ENCODE measurements around the gene ROCK2.

Gene ROCK2

DNA sequence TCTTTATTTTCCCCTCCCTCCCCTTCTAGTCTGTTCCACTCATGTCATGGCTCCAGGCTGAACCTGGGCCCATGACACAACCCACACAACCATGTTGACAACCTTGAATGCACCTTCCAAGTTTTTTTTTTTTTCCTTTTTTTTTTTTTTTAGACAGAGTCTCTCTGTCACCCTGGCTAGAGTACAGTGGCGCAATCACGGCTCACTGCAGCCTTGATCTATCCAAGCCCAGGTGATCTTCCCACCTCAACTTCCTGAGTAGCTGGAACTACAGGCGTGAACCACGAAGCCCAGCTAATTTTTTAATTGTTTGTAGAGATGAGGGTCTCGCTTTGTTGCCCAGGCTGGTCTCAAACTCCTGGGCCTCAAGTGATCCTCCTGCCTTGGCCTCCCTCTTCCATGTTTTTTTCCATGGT, 21.9 kb upstream of the ROCK2 start:
- DNase-seq: no peak

DNA sequence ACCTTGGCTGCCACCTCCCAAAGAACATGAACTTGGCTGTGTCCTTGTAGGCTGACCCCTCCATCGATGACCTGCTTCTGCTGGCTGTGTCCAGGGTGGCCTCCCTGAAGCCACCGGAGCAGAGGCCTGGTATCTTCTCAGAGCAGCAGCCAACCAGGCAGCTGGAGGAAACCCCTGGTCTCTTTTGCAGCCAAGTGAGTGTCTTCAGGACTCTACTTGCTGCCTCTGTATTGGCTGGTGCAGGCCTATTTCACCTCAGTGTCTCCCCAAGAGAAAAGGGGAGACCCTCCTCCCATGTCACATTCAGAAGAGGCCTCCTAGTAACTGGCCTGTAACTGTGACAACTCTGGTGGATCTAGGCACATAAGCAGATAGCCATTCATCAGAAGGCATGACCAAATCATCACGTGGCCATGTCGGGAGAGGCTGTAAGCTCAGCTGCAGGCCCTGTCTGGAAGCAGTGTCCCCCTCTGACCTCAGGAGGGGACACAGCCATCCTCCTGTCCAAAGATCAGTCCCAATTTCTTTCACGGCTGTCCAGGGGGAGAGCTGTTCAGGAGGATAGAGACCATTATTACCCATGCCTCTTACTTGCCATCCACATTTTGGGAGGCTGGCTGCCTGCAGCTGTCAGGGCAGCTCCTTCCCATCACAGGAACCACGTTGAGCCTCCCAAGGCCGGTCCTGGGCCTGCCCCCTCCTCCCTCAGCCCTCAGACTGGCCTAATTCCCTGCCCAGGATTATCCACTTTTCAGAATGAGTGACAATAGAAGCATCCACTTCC, 20.9 kb upstream of the ROCK2 start:
- DNase-seq: no peak

GRCh38 chr2:11364565-11364887, 20.1 kb upstream of the ROCK2 start:
- DNase-seq: no peak

GRCh38 chr2:11363868-11364564, 19.6 kb upstream of the ROCK2 start:
- DNase-seq: no peak

GRCh38 chr2:11359865-11360264, 15.4 kb upstream of the ROCK2 start:
- no peak for DNase-seq

DNA sequence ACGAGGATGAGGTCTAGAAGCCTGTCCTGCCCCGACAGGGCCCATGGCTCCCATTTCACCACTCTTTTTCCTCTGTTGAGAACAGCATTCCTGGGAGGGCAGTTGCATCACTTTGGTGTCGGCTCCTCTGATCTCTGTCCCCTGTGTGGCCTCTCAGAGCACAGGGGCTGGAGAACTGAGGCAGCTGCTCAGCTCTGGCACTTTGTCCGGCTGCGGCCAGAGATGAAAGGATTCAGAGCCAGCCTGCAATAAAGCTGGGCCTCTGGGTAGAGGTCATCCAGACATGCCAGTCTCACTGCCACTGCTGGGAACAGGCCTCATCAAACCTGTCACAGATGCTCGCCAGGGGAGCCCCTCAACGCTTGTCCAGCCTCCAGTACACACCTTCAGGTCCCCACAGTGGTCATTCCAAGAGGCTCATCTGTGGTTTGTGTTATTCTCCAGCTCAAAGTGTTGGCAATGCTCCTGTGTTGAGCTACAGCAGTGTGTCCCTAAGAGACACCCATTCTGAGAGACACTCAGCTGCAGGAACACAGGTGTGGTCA, 13.1 kb upstream of the ROCK2 start:
- no peak for DNase-seq

DNA sequence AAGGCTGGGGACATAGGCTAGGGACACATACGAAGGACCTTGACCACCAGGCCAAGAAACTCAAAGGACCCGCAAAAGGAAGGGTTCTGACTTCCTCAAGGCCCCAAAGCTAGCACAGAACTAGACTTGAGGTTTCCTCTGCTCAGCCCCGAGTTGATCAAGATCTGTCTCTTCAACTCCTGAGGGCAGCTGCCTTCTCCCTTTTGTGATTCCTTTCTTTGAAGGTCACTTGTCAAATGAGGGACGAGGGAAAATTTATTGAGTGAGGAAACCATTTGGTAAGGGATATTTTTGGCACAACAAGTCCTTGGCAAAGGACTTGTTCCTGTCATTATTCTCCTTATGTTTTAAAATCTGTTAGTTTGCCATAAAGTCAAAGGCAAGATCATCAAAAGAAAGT, 12.3 kb upstream of the ROCK2 start:
- DNase-seq: no peak

- DNase-seq: no peak
These were observed 11.0 kb upstream of the ROCK2 start for GRCh38 chr2:11355194-11356053.

DNA sequence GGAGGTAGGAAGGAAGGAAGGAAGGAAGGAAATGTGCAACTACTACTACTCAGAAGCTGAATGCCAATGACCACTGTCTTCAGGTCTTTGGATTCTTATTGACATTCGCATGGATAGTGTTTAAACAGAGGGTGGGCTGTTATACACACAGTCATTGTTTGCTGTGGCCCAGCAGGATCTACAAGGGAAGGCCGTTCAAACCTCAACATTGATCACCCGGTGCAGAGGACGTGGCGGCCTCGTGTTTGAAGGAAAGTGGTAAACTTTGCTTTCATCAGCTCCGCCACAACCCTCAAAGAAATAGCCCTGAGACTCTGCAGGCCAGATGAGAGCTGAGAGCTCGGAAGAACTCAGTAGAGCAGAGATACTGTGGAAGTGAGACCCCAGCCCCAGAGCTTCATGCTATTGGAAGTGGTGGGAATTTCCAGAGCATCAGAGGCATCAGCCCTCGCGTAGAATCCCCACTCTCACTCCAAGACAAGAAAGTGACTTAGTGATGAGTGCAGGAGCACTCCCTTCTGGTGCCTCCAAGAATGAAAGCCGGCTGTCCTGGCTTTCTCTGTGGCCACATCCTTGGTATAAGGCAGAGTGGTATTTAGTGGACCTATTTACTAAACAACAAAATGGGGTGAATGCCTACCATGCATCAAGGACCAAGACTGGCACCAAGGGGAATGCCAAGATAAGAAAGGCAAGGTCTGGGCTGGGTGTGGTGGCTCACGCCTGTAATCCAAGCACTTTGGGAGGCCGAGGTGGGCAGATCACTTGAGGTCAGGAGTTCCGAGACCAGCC, 10.1 kb upstream of the ROCK2 start:
- DNase-seq: no peak

GRCh38 chr2:11352781-11353537, 8.5 kb upstream of the ROCK2 start:
- DNase-seq: no peak

- DNase-seq: no peak
These were observed 3.8 kb upstream of the ROCK2 start for GRCh38 chr2:11348209-11348749.

DNA sequence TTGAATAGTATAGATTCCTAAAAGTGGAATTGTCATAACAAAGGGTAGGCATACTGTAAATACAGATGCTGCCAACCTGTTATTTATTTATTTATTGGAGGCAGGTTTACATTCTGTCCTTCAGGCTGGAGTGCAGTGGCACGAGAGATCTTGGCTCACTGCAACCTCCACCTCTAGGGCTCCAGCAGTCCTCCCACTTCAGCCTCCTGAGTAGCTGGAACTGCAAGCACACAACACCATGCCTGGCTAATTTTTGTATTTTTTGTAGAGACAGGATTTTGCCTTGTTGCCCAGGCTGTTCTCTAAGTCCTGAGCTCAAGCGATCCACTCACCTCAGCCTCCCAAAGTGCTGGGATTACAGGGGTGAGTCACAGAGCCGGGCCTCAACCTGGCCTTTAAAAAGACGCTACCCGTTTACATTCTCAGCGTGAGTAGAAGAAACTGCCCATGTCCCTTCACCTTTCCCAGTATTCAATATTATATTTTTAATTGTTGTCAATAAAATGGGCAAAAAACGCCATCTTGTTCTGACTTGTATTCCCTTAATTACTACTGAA, 3.0 kb upstream of the ROCK2 start:
- no peak for DNase-seq

DNA sequence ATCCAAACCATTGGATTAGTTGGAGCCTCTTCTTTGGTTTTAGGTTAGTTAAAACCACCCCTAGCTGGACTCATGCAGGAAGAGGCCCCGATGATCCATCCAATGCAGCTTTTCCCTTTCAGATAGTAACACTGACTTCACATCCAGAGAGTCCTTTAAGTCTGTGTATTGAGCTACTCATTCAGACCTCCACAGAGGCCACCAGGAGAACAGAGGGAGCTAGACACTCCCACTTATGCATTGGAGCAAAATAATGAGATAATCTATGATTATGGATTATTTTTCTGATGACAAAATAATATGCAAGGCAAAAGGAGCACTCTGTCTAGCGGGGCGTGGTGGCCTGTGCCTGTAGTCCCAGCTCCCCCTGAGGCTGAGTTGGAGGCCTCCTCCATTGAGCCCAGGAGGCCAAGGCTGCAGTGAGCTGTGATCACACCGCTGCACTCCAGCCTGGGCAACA, 1.6 kb upstream of the ROCK2 start:
- no peak for DNase-seq

DNA sequence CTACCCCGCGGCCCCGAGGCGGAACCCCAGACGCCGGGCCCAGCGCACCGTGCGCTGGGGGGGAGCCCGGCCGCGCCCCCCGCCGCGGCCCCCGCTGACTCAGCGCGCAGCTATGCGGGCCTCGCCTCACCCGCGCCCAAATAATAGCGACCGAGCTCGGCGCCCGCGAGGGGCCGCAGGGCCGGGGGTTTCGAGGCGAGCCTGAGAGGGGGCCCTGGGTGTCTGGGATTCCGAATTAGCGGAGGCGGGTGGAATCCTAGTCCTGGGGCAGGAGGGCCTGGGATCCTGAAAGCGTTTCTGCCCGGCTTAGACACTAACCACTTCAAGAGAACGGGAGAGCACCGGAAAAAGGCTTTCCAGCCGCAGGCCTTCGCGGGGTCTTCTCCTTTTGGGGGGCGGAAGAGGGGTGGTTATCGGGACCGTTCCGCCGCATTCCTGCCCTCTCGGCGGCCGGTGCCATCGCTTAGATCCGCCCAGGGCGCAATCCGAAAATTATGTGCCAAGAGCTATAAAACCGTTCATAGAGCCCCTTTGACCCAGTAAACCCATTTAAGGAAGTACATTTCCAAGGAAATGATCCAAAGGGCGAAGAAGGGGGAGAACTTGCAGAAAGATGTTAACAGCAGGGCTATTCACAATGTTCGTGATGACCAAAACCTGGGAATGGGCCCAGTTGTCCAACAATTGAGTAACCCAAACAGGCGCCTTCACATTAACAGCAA, 681 bp upstream of the ROCK2 start:
- no peak for DNase-seq

DNA sequence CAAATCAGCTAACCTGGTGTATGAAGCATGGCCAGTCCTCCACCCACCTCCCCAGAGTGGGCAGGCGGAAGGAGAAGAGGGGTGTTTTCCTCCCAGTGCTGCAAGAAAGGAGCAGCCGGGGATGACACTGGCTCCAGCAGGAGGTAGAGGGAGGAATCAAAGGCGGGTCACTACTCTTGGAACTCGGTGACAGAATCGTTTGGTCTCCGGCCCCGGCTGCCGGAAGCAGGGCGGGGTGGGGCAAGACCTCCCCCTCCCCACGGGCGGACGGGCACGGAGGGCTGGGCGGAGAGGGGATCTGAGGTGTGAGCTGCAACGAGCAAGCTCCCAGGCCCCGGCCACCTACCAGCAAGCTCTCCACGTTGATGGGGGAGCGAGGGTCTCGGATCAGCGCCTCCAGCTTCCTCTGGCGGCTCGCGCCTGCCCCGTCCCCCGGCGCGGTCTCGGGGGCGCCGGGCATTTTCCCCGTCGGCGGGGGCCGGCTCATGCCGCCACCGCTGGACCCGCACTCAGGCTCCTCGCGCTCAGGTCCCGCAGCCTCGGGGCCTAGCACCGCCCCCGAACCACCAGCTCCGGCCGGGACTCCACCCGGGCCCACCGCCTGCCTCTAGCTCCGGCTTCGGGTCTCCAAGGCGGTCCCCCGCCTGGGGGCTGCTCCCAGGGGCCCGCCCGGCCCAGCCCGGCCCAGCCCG, 640 bp downstream of the ROCK2 start:
- no peak for DNase-seq

GRCh38 chr2:11343368-11343649, 1.1 kb downstream of the ROCK2 start:
- DNase-seq: no peak

DNA sequence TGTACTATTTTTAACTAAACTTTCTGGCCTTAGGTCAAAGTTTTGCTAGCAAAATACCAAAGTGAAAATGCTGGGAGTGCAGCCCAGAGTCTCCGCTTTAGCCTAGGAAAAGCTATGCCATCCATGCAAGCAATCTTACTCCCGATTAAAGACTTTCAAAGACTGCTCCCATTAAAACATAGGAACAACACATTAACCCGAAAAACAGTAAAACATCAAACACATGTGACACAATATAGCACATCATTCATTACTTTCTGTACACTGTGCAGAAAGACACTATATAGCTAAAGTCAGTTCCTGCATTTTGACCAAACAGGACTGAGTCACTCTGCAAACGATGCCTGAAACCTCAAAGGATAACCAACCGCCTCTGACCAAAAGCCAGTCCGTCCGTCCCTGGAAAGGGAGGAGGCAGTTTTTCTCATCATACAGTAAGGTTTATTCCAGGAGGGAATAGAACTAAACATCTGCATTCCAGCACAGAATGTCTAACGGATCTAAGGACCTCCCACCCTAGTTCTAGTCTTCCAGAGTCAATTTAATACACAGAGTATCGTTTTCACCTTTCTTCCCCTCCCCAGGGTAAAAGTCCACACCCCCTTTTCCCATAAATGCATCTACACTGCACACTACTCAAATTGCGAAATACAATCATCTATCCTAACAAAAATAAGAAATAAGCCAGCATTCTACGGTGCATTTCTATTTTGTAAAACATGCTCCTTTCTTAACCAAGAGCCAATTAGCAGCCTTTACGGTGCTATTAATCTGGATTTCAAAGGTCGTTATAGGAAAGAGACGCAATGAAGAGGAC, 1.7 kb downstream of the ROCK2 start:
- DNase-seq: peak; percentile 59

DNA sequence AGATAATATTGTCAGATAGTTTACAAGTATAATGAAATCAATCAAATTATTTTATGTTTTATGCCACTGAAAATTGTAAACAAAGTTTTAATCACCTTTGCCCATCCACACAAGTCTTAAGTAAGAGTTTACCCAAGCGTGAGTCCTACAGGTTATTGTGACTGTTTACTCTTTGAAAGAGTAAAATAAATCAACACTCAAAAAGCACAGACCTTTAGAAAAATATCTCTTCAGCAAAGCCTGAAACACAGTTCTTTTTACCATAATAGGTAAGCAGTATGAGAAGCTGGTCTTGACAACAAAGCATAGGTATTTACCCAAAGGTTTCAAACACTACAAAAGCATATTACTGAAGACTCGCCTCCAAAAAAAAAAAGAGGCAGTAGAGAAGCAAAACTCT, 3.7 kb downstream of the ROCK2 start:
- no peak for DNase-seq

DNA sequence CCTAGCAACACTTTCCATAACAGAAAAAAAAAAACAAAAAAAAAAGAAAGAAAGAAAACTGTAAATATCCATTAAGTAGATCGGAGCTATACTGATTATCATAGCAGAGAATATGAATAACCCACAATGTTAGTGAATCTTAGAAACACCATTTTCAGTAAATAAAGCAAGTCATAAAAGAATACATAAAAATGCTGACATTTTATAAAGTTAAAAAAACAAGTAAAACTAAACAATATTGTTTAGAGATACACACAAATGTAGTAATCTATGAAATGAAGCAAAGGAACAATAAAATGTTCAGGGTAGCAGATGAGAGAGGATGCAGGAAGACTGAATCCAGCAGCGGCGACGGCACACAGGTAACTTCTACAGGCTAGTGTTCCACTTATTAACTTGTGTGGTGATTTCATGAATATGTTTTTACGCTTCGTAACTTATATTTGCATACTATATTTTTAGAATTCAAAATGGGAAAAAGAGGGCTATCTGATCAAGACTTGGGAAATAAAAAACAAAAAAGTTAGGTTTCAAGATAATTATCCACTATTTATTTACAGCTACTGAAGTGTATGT, 4.8 kb downstream of the ROCK2 start:
- no peak for DNase-seq

Data from amniotic stem cell (primary cell).